ENCODE measurements around the gene EHD4. TPM values are rescaled to one million over a fixed set of nuclear protein-coding genes. Genes with fewer than 3 reads are reported as not detected.

EHD4 gene
- total RNA-seq, 2 experiments from 2014 or later: 23.5 to 23.6 TPM

GRCh38 chr15:41850482-41851166 is 121.7 kb downstream of the EHD4 start:
- Mint-ChIP-seq H3K36me3 (no peaks in the 10 kb centered on the region), H3K27me3 (no peaks in the 10 kb centered on the region), H3K4me1 (no peaks in the 10 kb centered on the region), H3K9me3 (no peaks in the 10 kb centered on the region), H3K4me3 (no peak overlapping the region), H3K27ac (no peak overlapping the region)
- no peak for DNase-seq

- H3K4me3 Mint-ChIP-seq: no peak overlapping the region
- DNase-seq: no peak
Observed at GRCh38 chr15:41849861-41850260, 122.5 kb downstream of the EHD4 start.

GRCh38 chr15:41849204-41849603 is 123.2 kb downstream of the EHD4 start:
- H3K27me3 Mint-ChIP-seq: no peaks in the 10 kb centered on the region
- DNase-seq: no peak
- H3K36me3 Mint-ChIP-seq: no peaks in the 10 kb centered on the region
- H3K9me3 Mint-ChIP-seq: no peaks in the 10 kb centered on the region
- H3K4me3 Mint-ChIP-seq: no peak overlapping the region
- H3K27ac Mint-ChIP-seq: no peak overlapping the region
- no peaks in the 10 kb centered on the region for H3K4me1 Mint-ChIP-seq

More at GRCh38 chr15:41849861-41850260, 122.5 kb downstream of the EHD4 start:
- H3K27ac Mint-ChIP-seq: no peak overlapping the region
- H3K4me1 Mint-ChIP-seq: no peaks in the 10 kb centered on the region
- H3K27me3 Mint-ChIP-seq: no peaks in the 10 kb centered on the region
- H3K9me3 Mint-ChIP-seq: no peaks in the 10 kb centered on the region
- no peaks in the 10 kb centered on the region for H3K36me3 Mint-ChIP-seq

GRCh38 chr15:41848631-41849030 is 123.7 kb downstream of the EHD4 start:
- H3K4me1 Mint-ChIP-seq: no peaks in the 10 kb centered on the region
- no peaks in the 10 kb centered on the region for H3K9me3 Mint-ChIP-seq
- peak; percentile 39 for DNase-seq
- no peak overlapping the region for H3K4me3 Mint-ChIP-seq
- no peak overlapping the region for H3K27ac Mint-ChIP-seq
- H3K36me3 Mint-ChIP-seq: no peaks in the 10 kb centered on the region
- no peaks in the 10 kb centered on the region for H3K27me3 Mint-ChIP-seq

GRCh38 chr15:41847981-41848380 is 124.4 kb downstream of the EHD4 start:
- peak overlapping the region; percentile 26 for H3K27ac Mint-ChIP-seq
- no peak overlapping the region for H3K4me3 Mint-ChIP-seq
- no peak for DNase-seq
- H3K27me3 Mint-ChIP-seq: no peaks in the 10 kb centered on the region
- no peaks in the 10 kb centered on the region for H3K9me3 Mint-ChIP-seq
- no peaks in the 10 kb centered on the region for H3K36me3 Mint-ChIP-seq
- no peaks in the 10 kb centered on the region for H3K4me1 Mint-ChIP-seq

- Mint-ChIP-seq H3K27me3 (no peaks in the 10 kb centered on the region), H3K4me1 (no peaks in the 10 kb centered on the region), H3K27ac (no peak overlapping the region), H3K4me3 (no peak overlapping the region), H3K9me3 (no peaks in the 10 kb centered on the region), H3K36me3 (no peaks in the 10 kb centered on the region)
- no peak for DNase-seq
Observed at GRCh38 chr15:41847206-41847605, 125.2 kb downstream of the EHD4 start.

Other genes starting within 250 kb of the EHD4 start
- gene MAPKBP1, start 198.1 kb downstream of the EHD4 start, total RNA-seq: 10 to 100 TPM; 13.2 to 14.2 TPM
- gene JMJD7, start 144.5 kb downstream of the EHD4 start, total RNA-seq: 10 to 100 TPM in 1 of 2 experiments, 1 to 10 TPM in 1; 9.4 to 10.9 TPM
- gene PLA2G4B, start 133.7 kb downstream of the EHD4 start, total RNA-seq: 1 to 10 TPM; 2.1 to 2.2 TPM
- under 1 TPM; 0.19 to 0.30 TPM for gene SPTBN5, start 78.5 kb downstream of the EHD4 start, total RNA-seq
- not detected for gene PLA2G4E, start 48.5 kb upstream of the EHD4 start, total RNA-seq
- gene PLA2G4D, start 122.0 kb upstream of the EHD4 start, total RNA-seq: not detected
- gene PLA2G4F, start 184.1 kb upstream of the EHD4 start, total RNA-seq: not detected
- gene VPS39, start 235.7 kb upstream of the EHD4 start, total RNA-seq: 10 to 100 TPM; 43.3 to 44.2 TPM

Data from activated naive CD8-positive, alpha-beta T cell treated with anti-CD3 and anti-CD28 coated beads for 36 hours (primary cell).